Astrocyte (in vitro differentiated cells and primary cell): ENCODE data around the gene MTMR12. TPM values are rescaled to one million over a fixed set of nuclear protein-coding genes. Genes with fewer than 3 reads are reported as not detected.

Source experiments
- DNase-seq: peaks from one replicate; pipeline ENCODE4 v3.0.0-alpha.2; 2010; ENCODE audit warnings: low read depth
- FAIRE-seq: peaks from 2 replicates; lab custom pipeline; 2011; peaks lifted over from hg19 to GRCh38; lab: Jason Lieb, UNC
- H2AFZ ChIP-seq: 2 replicates; pipeline ENCODE4 v1.6.0; 2012; ENCODE audit warnings: low read depth, low read length, inconsistent platforms
- H3K27ac ChIP-seq: 2 replicates; pipeline ENCODE4 v1.5.1; 2011; ENCODE audit warnings: low read depth, low read length, inconsistent platforms
- H3K27me3 ChIP-seq: 2 replicates; pipeline ENCODE4 v1.6.0; 2011; ENCODE audit warnings: low read length, inconsistent platforms; ENCODE audit not compliant: insufficient read depth
- H3K36me3 ChIP-seq: 2 replicates; pipeline ENCODE4 v1.5.1; 2011; ENCODE audit warnings: low read length, inconsistent platforms; ENCODE audit not compliant: insufficient read depth
- H3K4me1 ChIP-seq: 2 replicates; pipeline ENCODE4 v1.5.1; 2011; ENCODE audit warnings: low read length, inconsistent platforms; ENCODE audit not compliant: insufficient read depth
- H3K4me2 ChIP-seq: 2 replicates; pipeline ENCODE4 v1.6.0; 2012; ENCODE audit warnings: low read length, inconsistent platforms
- H3K4me3 ChIP-seq: 2 replicates; pipeline ENCODE4 v1.5.1; 2011; ENCODE audit warnings: low read depth, mild to moderate bottlenecking, low read length, inconsistent platforms; ENCODE audit not compliant: insufficient read depth
- H3K79me2 ChIP-seq: 2 replicates; pipeline ENCODE4 v1.6.0; 2012; ENCODE audit warnings: mild to moderate bottlenecking, low read length, inconsistent platforms; ENCODE audit not compliant: insufficient read depth
- H3K9ac ChIP-seq: 2 replicates; pipeline ENCODE4 v1.6.0; 2012; ENCODE audit warnings: mild to moderate bottlenecking, low read length, inconsistent platforms
- H3K9me3 ChIP-seq: 2 replicates; pipeline ENCODE4 v1.5.1; 2012; ENCODE audit warnings: low read depth, mild to moderate bottlenecking, low read length, inconsistent platforms; ENCODE audit not compliant: insufficient read depth
- H4K20me1 ChIP-seq: 2 replicates; pipeline ENCODE4 v1.6.0; 2012; ENCODE audit warnings: low read length, inconsistent platforms; ENCODE audit not compliant: insufficient read depth
- H3K27ac Mint-ChIP-seq: one replicate; pipeline ENCODE4 v1.8.0; 2021; ENCODE audit warnings: mild to moderate bottlenecking, mixed read lengths; ENCODE audit not compliant: unreplicated experiment
- H3K27me3 Mint-ChIP-seq: one replicate; pipeline ENCODE4 v1.8.0; 2021; ENCODE audit warnings: low read depth, mixed read lengths; ENCODE audit not compliant: unreplicated experiment
- H3K36me3 Mint-ChIP-seq: one replicate; pipeline ENCODE4 v1.8.0; 2021; ENCODE audit warnings: low read depth, mixed read lengths; ENCODE audit not compliant: unreplicated experiment
- H3K4me1 Mint-ChIP-seq: one replicate; pipeline ENCODE4 v1.8.0; 2021; ENCODE audit warnings: low read depth, mixed read lengths; ENCODE audit not compliant: unreplicated experiment
- H3K4me3 Mint-ChIP-seq: one replicate; pipeline ENCODE4 v1.8.0; 2021; ENCODE audit warnings: mild to moderate bottlenecking, moderate library complexity, mixed read lengths; ENCODE audit not compliant: unreplicated experiment
- H3K9me3 Mint-ChIP-seq: one replicate; pipeline ENCODE4 v1.8.0; 2021; ENCODE audit warnings: mild to moderate bottlenecking, mixed read lengths; ENCODE audit not compliant: unreplicated experiment
- CTCF ChIP-seq: IDR thresholded peaks from 2 replicates; pipeline ENCODE4 v1.5.1; 2011; ENCODE audit warnings: low read depth, mild to moderate bottlenecking, inconsistent platforms, low read length, moderate library complexity; ENCODE audit not compliant: insufficient read depth
- EZH2 ChIP-seq: IDR thresholded peaks from 2 replicates; pipeline ENCODE4 v1.6.1; 2012; ENCODE audit warnings: mild to moderate bottlenecking, low read length, inconsistent platforms; ENCODE audit not compliant: insufficient read depth
- total RNA-seq: library from RNA; stranded (reverse); gene quantifications from 2 replicates; pipeline ENCODE4 v1.2.1, GENCODE V29; 2021

MTMR12 gene
- total RNA-seq, 1 donor from 2014 or later: 23.1 TPM

- no peak for TF ChIP-seq CTCF
- TF ChIP-seq EZH2: no peak
- no peak overlapping the region for H3K4me2 ChIP-seq
- Mint-ChIP-seq H3K27ac (no peak overlapping the region), H3K4me3 (no peak overlapping the region), H3K4me1 (peaks cover 6% of the 10 kb centered on the region), H3K9me3 (no peaks in the 10 kb centered on the region), H3K36me3 (peaks cover 27% of the 10 kb centered on the region), H3K27me3 (no peaks in the 10 kb centered on the region)
- DNase-seq (no peak), FAIRE-seq (no peak)
- H3K4me3 ChIP-seq: no peak overlapping the region
- peaks cover 7% of the 10 kb centered on the region for H3K36me3 ChIP-seq
- H3K27ac ChIP-seq: no peak overlapping the region
- peaks cover 3% of the 10 kb centered on the region for H3K4me1 ChIP-seq
- no peaks in the 10 kb centered on the region for H3K9me3 ChIP-seq
- no peaks in the 10 kb centered on the region for H3K79me2 ChIP-seq
- H3K9ac ChIP-seq: no peak overlapping the region
- H3K27me3 ChIP-seq: no peaks in the 10 kb centered on the region
- no peak overlapping the region for H2AFZ ChIP-seq
- H4K20me1 ChIP-seq: no peaks in the 10 kb centered on the region
Measured at GRCh38 chr5:32239385-32239784, 73.4 kb downstream of the MTMR12 start.

DNA sequence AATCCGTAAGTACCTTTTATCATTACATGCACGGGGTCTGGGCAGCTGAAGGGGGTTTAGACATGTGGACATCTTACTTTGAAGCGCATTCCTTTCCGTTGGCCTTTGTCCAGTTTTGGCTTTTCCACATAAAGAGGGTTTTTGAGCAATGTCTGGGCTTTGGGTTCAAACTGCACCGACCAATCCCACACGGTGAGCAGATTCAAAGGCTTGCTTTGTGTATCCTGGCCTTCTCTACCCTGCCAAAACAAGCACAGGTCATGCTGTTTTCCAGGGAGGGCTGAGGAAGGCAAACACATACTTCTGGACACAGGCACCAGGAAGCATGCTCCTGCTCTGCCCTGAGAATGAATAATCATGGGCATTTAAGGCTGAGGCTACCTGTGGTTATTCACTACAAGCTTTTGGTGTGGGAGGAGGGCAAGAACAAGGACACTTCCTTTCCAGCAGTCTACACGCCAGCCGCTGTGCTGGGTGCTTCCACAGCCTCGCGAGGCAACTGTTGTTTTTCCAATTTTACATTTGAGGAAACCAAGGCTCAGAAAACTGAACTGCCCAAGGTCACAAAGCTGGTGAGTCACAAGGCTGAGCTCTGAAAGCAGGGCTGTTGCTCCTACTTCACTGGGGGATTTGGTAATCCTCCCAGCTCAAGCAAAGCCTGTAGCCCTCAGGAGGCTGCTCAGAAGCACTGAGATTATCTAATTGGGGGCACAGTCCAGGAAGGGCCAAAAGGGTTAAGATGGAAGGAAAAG, 78.9 kb downstream of the MTMR12 start:
- FAIRE-seq (no peak), DNase-seq (peak; percentile 83)
- peak overlapping the region; percentile 34 for H3K9ac ChIP-seq
- no peaks in the 10 kb centered on the region for H3K27me3 ChIP-seq
- H2AFZ ChIP-seq: peak overlapping the region; percentile 2
- Mint-ChIP-seq H3K9me3 (no peaks in the 10 kb centered on the region), H3K27me3 (no peaks in the 10 kb centered on the region), H3K4me1 (peaks cover 24% of the 10 kb centered on the region), H3K4me3 (peak overlapping the region; percentile 6), H3K36me3 (peaks cover 21% of the 10 kb centered on the region), H3K27ac (peak overlapping the region; percentile 75)
- no peaks in the 10 kb centered on the region for H3K79me2 ChIP-seq
- no peaks in the 10 kb centered on the region for H3K9me3 ChIP-seq
- H3K4me1 ChIP-seq: peaks cover 22% of the 10 kb centered on the region
- H3K27ac ChIP-seq: peak overlapping the region; percentile 66
- H3K4me3 ChIP-seq: peak overlapping the region; percentile 9
- peaks cover 8% of the 10 kb centered on the region for H3K36me3 ChIP-seq
- H4K20me1 ChIP-seq: no peaks in the 10 kb centered on the region
- peak overlapping the region; percentile 72 for H3K4me2 ChIP-seq
- TF ChIP-seq EZH2 (no peak), CTCF (no peak)

GRCh38 chr5:32233220-32233695, 79.5 kb downstream of the MTMR12 start:
- Histone ChIP-seq H3K9me3 (no peaks in the 10 kb centered on the region), H4K20me1 (no peaks in the 10 kb centered on the region), H2AFZ (no peak overlapping the region), H3K36me3 (peaks cover 8% of the 10 kb centered on the region), H3K79me2 (no peaks in the 10 kb centered on the region), H3K9ac (peak overlapping the region; percentile 34), H3K27ac (peak overlapping the region; percentile 66), H3K27me3 (no peaks in the 10 kb centered on the region), H3K4me2 (peak overlapping the region; percentile 72), H3K4me1 (peaks cover 22% of the 10 kb centered on the region), H3K4me3 (no peak overlapping the region)
- peaks cover 23% of the 10 kb centered on the region for H3K36me3 Mint-ChIP-seq
- peaks cover 24% of the 10 kb centered on the region for H3K4me1 Mint-ChIP-seq
- H3K27ac Mint-ChIP-seq: no peak overlapping the region
- TF ChIP-seq EZH2 (no peak), CTCF (no peak)
- H3K9me3 Mint-ChIP-seq: no peaks in the 10 kb centered on the region
- DNase-seq: no peak
- FAIRE-seq: no peak
- no peak overlapping the region for H3K4me3 Mint-ChIP-seq
- H3K27me3 Mint-ChIP-seq: no peaks in the 10 kb centered on the region
